ENCODE results near the gene GPSM3. TPM values are rescaled to one million over a fixed set of nuclear protein-coding genes. Genes with fewer than 3 reads are reported as not detected.
"Not testable (repeated sequence)": the region's sequence is repeated elsewhere in the genome, so short reads cannot be mapped to it uniquely, and the experiment has no call there.

Gene GPSM3
- total and polyA plus RNA-seq, 2 donors from 2014 or later, result 6.2 to 28.1 TPM

DNA sequence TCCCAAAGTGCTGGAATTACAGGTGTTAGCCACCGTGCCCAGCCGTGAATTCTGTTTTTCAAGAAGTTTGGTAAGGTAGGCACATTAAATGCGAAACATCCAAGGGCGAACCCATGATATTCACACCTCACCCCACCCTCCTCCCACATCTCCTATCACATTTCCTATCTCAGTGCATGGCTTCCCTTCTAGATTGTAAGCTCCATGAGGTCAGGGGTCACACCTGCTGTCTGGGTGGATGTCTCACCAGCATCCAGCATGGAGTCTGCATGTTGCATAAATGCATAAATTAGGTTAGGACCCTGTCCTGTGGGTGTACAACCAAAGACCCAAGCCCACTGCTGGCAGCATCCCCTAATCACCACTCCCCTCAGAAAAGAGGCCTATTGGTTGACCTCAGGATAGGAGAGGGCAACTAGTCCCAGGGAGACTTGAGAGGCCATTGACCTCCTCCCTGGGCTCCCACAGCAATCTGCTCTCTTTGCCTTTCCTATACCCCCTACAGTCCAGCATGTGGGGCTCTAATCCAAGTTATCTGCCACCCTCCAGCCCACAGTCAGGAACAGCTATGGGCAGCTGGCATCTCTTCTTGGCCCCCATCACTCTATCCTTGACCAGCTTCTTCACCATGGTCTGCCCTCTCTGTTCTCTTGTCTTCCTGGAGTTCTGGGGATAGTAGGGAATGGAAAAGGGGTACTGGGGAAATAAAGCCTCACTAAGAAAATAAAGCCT, 44.9 kb downstream of the GPSM3 start:
- Histone ChIP-seq H3K36me3 (ENCODE audit: control insufficient read depth in 2 of 3, insufficient read depth in 3 of 3, low read length in 3 of 3) (no peaks in the 10 kb centered on the region), H3K4me1 (ENCODE audit: control insufficient read depth in 2 of 3, insufficient read depth in 2 of 3, low read depth in 1 of 3, low read length in 3 of 3) (peaks cover 0 to 6% (median 6%) of the 10 kb centered on the region in 3 donors), H3K9ac (ENCODE audit: low read length in 3 of 3) (no peak overlapping the region), H3K27me3 (ENCODE audit: control insufficient read depth, insufficient read depth, low read length) (no peaks in the 10 kb centered on the region), H3K9me3 (ENCODE audit: control insufficient read depth in 2 of 3, insufficient read depth in 1 of 3, low read length in 3 of 3) (no peaks in the 10 kb centered on the region), H3K4me3 (ENCODE audit: low read length in 3 of 3) (no peak overlapping the region), H3K27ac (ENCODE audit: low read depth in 2 of 2, low read length in 2 of 2) (no peak overlapping the region)
- DNase-seq, result no peak
- TF ChIP-seq, protein P1, sequence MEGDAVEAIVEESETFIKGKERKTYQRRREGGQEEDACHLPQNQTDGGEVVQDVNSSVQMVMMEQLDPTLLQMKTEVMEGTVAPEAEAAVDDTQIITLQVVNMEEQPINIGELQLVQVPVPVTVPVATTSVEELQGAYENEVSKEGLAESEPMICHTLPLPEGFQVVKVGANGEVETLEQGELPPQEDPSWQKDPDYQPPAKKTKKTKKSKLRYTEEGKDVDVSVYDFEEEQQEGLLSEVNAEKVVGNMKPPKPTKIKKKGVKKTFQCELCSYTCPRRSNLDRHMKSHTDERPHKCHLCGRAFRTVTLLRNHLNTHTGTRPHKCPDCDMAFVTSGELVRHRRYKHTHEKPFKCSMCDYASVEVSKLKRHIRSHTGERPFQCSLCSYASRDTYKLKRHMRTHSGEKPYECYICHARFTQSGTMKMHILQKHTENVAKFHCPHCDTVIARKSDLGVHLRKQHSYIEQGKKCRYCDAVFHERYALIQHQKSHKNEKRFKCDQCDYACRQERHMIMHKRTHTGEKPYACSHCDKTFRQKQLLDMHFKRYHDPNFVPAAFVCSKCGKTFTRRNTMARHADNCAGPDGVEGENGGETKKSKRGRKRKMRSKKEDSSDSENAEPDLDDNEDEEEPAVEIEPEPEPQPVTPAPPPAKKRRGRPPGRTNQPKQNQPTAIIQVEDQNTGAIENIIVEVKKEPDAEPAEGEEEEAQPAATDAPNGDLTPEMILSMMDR (IDR thresholded peaks at IDR 0.05; ENCODE audit: borderline replicate concordance, extremely low read depth, insufficient read depth), result no peak
- FAIRE-seq, result no peak
- intact Hi-C loops (cut with DNase I), result no loop called here

- no peak overlapping the region for H3K27ac ChIP-seq (ENCODE audit: low read depth in 2 of 2, low read length in 2 of 2)
- H3K4me3 ChIP-seq (ENCODE audit: low read length in 3 of 3), result no peak overlapping the region
- H3K27me3 ChIP-seq (ENCODE audit: control insufficient read depth, insufficient read depth, low read length), result no peaks in the 10 kb centered on the region
- TF ChIP-seq, protein P1 (IDR thresholded peaks at IDR 0.05; ENCODE audit: borderline replicate concordance, extremely low read depth, insufficient read depth), result no peak
- intact Hi-C loops (cut with DNase I), result no loop called here
- no peaks in the 10 kb centered on the region for H3K36me3 ChIP-seq (ENCODE audit: control insufficient read depth in 2 of 3, insufficient read depth in 3 of 3, low read length in 3 of 3)
- no peaks in the 10 kb centered on the region for H3K9me3 ChIP-seq (ENCODE audit: control insufficient read depth in 2 of 3, insufficient read depth in 1 of 3, low read length in 3 of 3)
- FAIRE-seq (no peak), DNase-seq (no peak)
- no peak overlapping the region for H3K9ac ChIP-seq (ENCODE audit: low read length in 3 of 3)
- H3K4me1 ChIP-seq (ENCODE audit: control insufficient read depth in 2 of 3, insufficient read depth in 2 of 3, low read depth in 1 of 3, low read length in 3 of 3), result no peaks in the 10 kb centered on the region
Observed at GRCh38 chr6:32146687-32147086, 45.8 kb downstream of the GPSM3 start.

DNA sequence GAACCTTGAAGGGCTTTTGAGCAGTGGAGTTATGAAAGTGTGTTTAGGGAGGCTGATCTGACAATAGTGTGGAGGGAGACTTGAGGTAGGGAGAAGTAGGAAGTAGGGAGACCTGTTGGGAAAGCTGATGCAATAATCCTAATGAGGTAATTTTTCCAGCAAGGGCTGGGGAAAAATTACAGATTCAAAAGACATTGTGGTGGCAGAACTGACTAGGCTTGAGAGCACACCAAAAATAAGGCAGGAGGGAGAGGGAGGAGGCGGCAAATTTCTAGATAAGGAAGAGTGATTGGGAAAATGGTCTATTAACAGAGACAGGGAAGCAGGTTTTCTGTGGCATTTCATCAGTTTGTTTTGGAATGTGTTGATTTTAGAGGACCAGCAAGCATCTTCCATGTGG, 46.2 kb downstream of the GPSM3 start:
- H3K9me3 ChIP-seq (ENCODE audit: control insufficient read depth in 2 of 3, insufficient read depth in 1 of 3, low read length in 3 of 3), result no peaks in the 10 kb centered on the region
- H3K4me1 ChIP-seq (ENCODE audit: control insufficient read depth in 2 of 3, insufficient read depth in 2 of 3, low read depth in 1 of 3, low read length in 3 of 3), result no peaks in the 10 kb centered on the region
- no peak for FAIRE-seq
- H3K36me3 ChIP-seq (ENCODE audit: control insufficient read depth in 2 of 3, insufficient read depth in 3 of 3, low read length in 3 of 3), result no peaks in the 10 kb centered on the region
- no peak overlapping the region for H3K4me3 ChIP-seq (ENCODE audit: low read length in 3 of 3)
- no peak overlapping the region for H3K9ac ChIP-seq (ENCODE audit: low read length in 3 of 3)
- no peaks in the 10 kb centered on the region for H3K27me3 ChIP-seq (ENCODE audit: control insufficient read depth, insufficient read depth, low read length)
- TF ChIP-seq, protein P1 (IDR thresholded peaks at IDR 0.05; ENCODE audit: borderline replicate concordance, extremely low read depth, insufficient read depth), result no peak
- no peak overlapping the region for H3K27ac ChIP-seq (ENCODE audit: low read depth in 2 of 2, low read length in 2 of 2)
- intact Hi-C loops (cut with DNase I), result no loop called here
- no peak for DNase-seq

GRCh38 chr6:32144238-32144637, 48.2 kb downstream of the GPSM3 start:
- DNase-seq; H3K9ac ChIP-seq (ENCODE audit: low read length in 3 of 3); H3K9me3 ChIP-seq (ENCODE audit: control insufficient read depth in 2 of 3, insufficient read depth in 1 of 3, low read length in 3 of 3); H3K27me3 ChIP-seq (ENCODE audit: control insufficient read depth, insufficient read depth, low read length); H3K4me3 ChIP-seq (ENCODE audit: low read length in 3 of 3); H3K36me3 ChIP-seq (ENCODE audit: control insufficient read depth in 2 of 3, insufficient read depth in 3 of 3, low read length in 3 of 3); intact Hi-C loops (cut with DNase I); FAIRE-seq; H3K4me1 ChIP-seq (ENCODE audit: control insufficient read depth in 2 of 3, insufficient read depth in 2 of 3, low read depth in 1 of 3, low read length in 3 of 3); H3K27ac ChIP-seq (ENCODE audit: low read depth in 2 of 2, low read length in 2 of 2): not testable (repeated sequence)

Small RNA genes within 50 kb of the gene (microRNA-seq; reads per million reads assigned to microRNA genes)
- gene MIR6721 (not detected), gene MIR6833 (not detected)

Other genes with a start within 250 kb of the GPSM3 start
- 200 TPM for gene CFB, start 246.5 kb downstream of the GPSM3 start, total RNA-seq
- gene CFB, start 246.5 kb downstream of the GPSM3 start, polyA plus RNA-seq (ENCODE audit: insufficient read depth, low read depth, low replicate concordance), result 154 TPM
- 62.0 TPM for gene NELFE, start 233.7 kb downstream of the GPSM3 start, total RNA-seq
- 83.0 TPM for gene NELFE, start 233.7 kb downstream of the GPSM3 start, polyA plus RNA-seq (ENCODE audit: insufficient read depth, low read depth, low replicate concordance)
- 67.8 TPM for gene SKIC2, start 233.5 kb downstream of the GPSM3 start, total RNA-seq
- 55.0 TPM for gene SKIC2, start 233.5 kb downstream of the GPSM3 start, polyA plus RNA-seq (ENCODE audit: insufficient read depth, low read depth, low replicate concordance)
- gene DXO, start 220.5 kb downstream of the GPSM3 start, total RNA-seq, result 21.3 TPM
- gene DXO, start 220.5 kb downstream of the GPSM3 start, polyA plus RNA-seq (ENCODE audit: insufficient read depth, low read depth, low replicate concordance), result 26.0 TPM
- gene C4A, start 210.6 kb downstream of the GPSM3 start, total RNA-seq, result 250 TPM
- 521 TPM for gene C4A, start 210.6 kb downstream of the GPSM3 start, polyA plus RNA-seq (ENCODE audit: insufficient read depth, low read depth, low replicate concordance)
- gene C4B, start 177.8 kb downstream of the GPSM3 start, total RNA-seq, result 596 TPM
- 578 TPM for gene C4B, start 177.8 kb downstream of the GPSM3 start, polyA plus RNA-seq (ENCODE audit: insufficient read depth, low read depth, low replicate concordance)
- gene CYP21A2, start 154.2 kb downstream of the GPSM3 start, total RNA-seq, result 3.2 TPM
- gene CYP21A2, start 154.2 kb downstream of the GPSM3 start, polyA plus RNA-seq (ENCODE audit: insufficient read depth, low read depth, low replicate concordance), result 8.2 TPM
- 88.2 TPM for gene TNXB, start 83.3 kb downstream of the GPSM3 start, total RNA-seq
- 13.3 TPM for gene TNXB, start 83.3 kb downstream of the GPSM3 start, polyA plus RNA-seq (ENCODE audit: insufficient read depth, low read depth, low replicate concordance)
- 104 TPM for gene ATF6B, start 64.4 kb downstream of the GPSM3 start, total RNA-seq
- gene ATF6B, start 64.4 kb downstream of the GPSM3 start, polyA plus RNA-seq (ENCODE audit: insufficient read depth, low read depth, low replicate concordance), result 40.3 TPM
- 4.8 TPM for gene FKBPL, start 62.4 kb downstream of the GPSM3 start, total RNA-seq
- 5.7 TPM for gene FKBPL, start 62.4 kb downstream of the GPSM3 start, polyA plus RNA-seq (ENCODE audit: insufficient read depth, low read depth, low replicate concordance)
- 2.4 TPM for gene PRRT1, start 40.7 kb downstream of the GPSM3 start, total RNA-seq
- gene PRRT1, start 40.7 kb downstream of the GPSM3 start, polyA plus RNA-seq (ENCODE audit: insufficient read depth, low read depth, low replicate concordance), result 4.0 TPM
- 23.0 TPM for gene PPT2, start 38.5 kb downstream of the GPSM3 start, total RNA-seq
- gene PPT2, start 38.5 kb downstream of the GPSM3 start, polyA plus RNA-seq (ENCODE audit: insufficient read depth, low read depth, low replicate concordance), result 20.3 TPM
- gene EGFL8, start 28.0 kb downstream of the GPSM3 start, total RNA-seq, result 18.3 TPM
- 15.0 TPM for gene EGFL8, start 28.0 kb downstream of the GPSM3 start, polyA plus RNA-seq (ENCODE audit: insufficient read depth, low read depth, low replicate concordance)
- 58.9 TPM for gene AGPAT1, start 16.6 kb downstream of the GPSM3 start, total RNA-seq
- gene AGPAT1, start 16.6 kb downstream of the GPSM3 start, polyA plus RNA-seq (ENCODE audit: insufficient read depth, low read depth, low replicate concordance), result 87.1 TPM
- gene RNF5, start 14.2 kb downstream of the GPSM3 start, total RNA-seq, result 74.1 TPM
- 208 TPM for gene RNF5, start 14.2 kb downstream of the GPSM3 start, polyA plus RNA-seq (ENCODE audit: insufficient read depth, low read depth, low replicate concordance)
- gene AGER, start 8.4 kb downstream of the GPSM3 start, total RNA-seq, result 13.0 TPM
- 7.1 TPM for gene AGER, start 8.4 kb downstream of the GPSM3 start, polyA plus RNA-seq (ENCODE audit: insufficient read depth, low read depth, low replicate concordance)
- 87.3 TPM for gene PBX2, start 2.4 kb downstream of the GPSM3 start, total RNA-seq
- gene PBX2, start 2.4 kb downstream of the GPSM3 start, polyA plus RNA-seq (ENCODE audit: insufficient read depth, low read depth, low replicate concordance), result 34.6 TPM
- 30.5 TPM for gene NOTCH4, start 31.4 kb upstream of the GPSM3 start, total RNA-seq
- gene NOTCH4, start 31.4 kb upstream of the GPSM3 start, polyA plus RNA-seq (ENCODE audit: insufficient read depth, low read depth, low replicate concordance), result 22.5 TPM
- not detected for gene TSBP1, start 179.3 kb upstream of the GPSM3 start, total RNA-seq
- not detected for gene TSBP1, start 179.3 kb upstream of the GPSM3 start, polyA plus RNA-seq (ENCODE audit: insufficient read depth, low read depth, low replicate concordance)
- gene BTNL2, start 214.5 kb upstream of the GPSM3 start, total RNA-seq, result not detected
- not detected for gene BTNL2, start 214.5 kb upstream of the GPSM3 start, polyA plus RNA-seq (ENCODE audit: insufficient read depth, low read depth, low replicate concordance)
- gene HLA-DRA, start 247.2 kb upstream of the GPSM3 start, total RNA-seq, result 607 TPM
- gene HLA-DRA, start 247.2 kb upstream of the GPSM3 start, polyA plus RNA-seq (ENCODE audit: insufficient read depth, low read depth, low replicate concordance), result 489 TPM

Data from kidney (tissue), 14 donors.